Measurements from ENCODE around the gene COMMD1.

DNA sequence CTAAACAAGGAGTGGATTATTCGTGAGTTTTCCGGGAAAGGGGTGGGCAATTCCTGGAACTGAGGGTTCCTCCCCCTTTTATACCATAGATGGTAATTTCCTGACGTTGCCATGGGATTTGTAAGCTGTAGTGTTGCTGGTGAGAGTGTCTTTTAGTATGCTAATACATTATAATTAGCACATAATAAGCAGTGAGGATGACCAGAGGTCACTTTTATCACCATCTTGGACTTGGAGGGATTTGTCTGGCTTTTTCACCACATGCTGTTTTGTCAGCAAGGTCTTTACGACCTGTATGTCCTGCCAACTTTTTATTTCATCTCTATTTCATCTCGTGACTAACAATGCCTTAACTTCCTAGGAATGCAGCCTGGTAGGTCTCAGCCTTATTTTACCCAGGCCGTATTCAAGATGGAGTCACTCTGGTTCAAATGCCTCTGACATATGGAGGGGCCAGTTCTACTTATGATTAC is 165.7 kb downstream of the COMMD1 start:
- TF ChIP-seq, protein P1, sequence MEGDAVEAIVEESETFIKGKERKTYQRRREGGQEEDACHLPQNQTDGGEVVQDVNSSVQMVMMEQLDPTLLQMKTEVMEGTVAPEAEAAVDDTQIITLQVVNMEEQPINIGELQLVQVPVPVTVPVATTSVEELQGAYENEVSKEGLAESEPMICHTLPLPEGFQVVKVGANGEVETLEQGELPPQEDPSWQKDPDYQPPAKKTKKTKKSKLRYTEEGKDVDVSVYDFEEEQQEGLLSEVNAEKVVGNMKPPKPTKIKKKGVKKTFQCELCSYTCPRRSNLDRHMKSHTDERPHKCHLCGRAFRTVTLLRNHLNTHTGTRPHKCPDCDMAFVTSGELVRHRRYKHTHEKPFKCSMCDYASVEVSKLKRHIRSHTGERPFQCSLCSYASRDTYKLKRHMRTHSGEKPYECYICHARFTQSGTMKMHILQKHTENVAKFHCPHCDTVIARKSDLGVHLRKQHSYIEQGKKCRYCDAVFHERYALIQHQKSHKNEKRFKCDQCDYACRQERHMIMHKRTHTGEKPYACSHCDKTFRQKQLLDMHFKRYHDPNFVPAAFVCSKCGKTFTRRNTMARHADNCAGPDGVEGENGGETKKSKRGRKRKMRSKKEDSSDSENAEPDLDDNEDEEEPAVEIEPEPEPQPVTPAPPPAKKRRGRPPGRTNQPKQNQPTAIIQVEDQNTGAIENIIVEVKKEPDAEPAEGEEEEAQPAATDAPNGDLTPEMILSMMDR (IDR thresholded peaks at IDR 0.05): no peak
- no peak for TF ChIP-seq POLR2A (IDR thresholded peaks at IDR 0.05)

All from ovary (tissue), 3 donors.